Trophoblast cell (in vitro differentiated cells and primary cell): ENCODE data around the gene CD96.

Experiments used
- DNase-seq, 2 donors: peaks; one replicate each; pipeline ENCODE4 v3.0.0-alpha.2; 2016
- H2AFZ ChIP-seq: 2 replicates; pipeline ENCODE4 v1.6.1; 2013; ENCODE audit warnings: low read length, moderate library complexity, mild to moderate bottlenecking; ENCODE audit not compliant: insufficient read depth, poor library complexity
- H2AK5ac ChIP-seq: 2 replicates; pipeline ENCODE4 v1.6.1; 2013; ENCODE audit warnings: mild to moderate bottlenecking, low read length
- H2BK120ac ChIP-seq: 2 replicates; pipeline ENCODE4 v1.6.1; 2013; ENCODE audit warnings: low read length, mild to moderate bottlenecking, moderate library complexity; ENCODE audit not compliant: insufficient read depth, poor library complexity
- H2BK12ac ChIP-seq: 2 replicates; pipeline ENCODE4 v1.6.1; 2013; ENCODE audit warnings: mild to moderate bottlenecking, low read length, moderate library complexity
- H2BK5ac ChIP-seq: 2 replicates; pipeline ENCODE4 v1.6.1; 2013; ENCODE audit warnings: low read length, low read depth, moderate library complexity, mild to moderate bottlenecking; ENCODE audit not compliant: poor library complexity
- H3K14ac ChIP-seq: 2 replicates; pipeline ENCODE4 v1.6.1; 2013; ENCODE audit warnings: mild to moderate bottlenecking, low read length
- H3K18ac ChIP-seq: 2 replicates; pipeline ENCODE4 v1.6.1; 2013; ENCODE audit warnings: mild to moderate bottlenecking, low read length
- H3K23ac ChIP-seq: 2 replicates; pipeline ENCODE4 v1.6.1; 2013; ENCODE audit warnings: low read length
- H3K27ac ChIP-seq: 2 replicates; pipeline ENCODE4 v1.5.1; 2013; ENCODE audit warnings: low read depth, mild to moderate bottlenecking, inconsistent platforms, low read length, moderate library complexity
- H3K27me3 ChIP-seq: 2 replicates; pipeline ENCODE4 v1.6.1; 2013; ENCODE audit warnings: inconsistent platforms, mild to moderate bottlenecking, low read length, moderate library complexity; ENCODE audit not compliant: insufficient read depth
- H3K36me3 ChIP-seq, 2 experiments: 1 replicate in 1 of 2; 2 replicates in 1 of 2; pipeline ENCODE4 v1.6.1; 2013; ENCODE audit warnings: low read length in 2 of 2, mild to moderate bottlenecking in 2 of 2, moderate library complexity in 1 of 2; ENCODE audit not compliant: insufficient read depth in 2 of 2, control insufficient read depth in 1 of 2
- H3K4ac ChIP-seq: 2 replicates; pipeline ENCODE4 v1.6.1; 2013; ENCODE audit warnings: low read depth, mild to moderate bottlenecking, low read length, moderate library complexity
- H3K4me1 ChIP-seq, 2 experiments: 1 replicate in 1 of 2; 2 replicates in 1 of 2; pipeline ENCODE4 v1.6.1; 2013; ENCODE audit warnings: low read length in 2 of 2, mild to moderate bottlenecking in 2 of 2, moderate library complexity in 1 of 2; ENCODE audit not compliant: insufficient read depth in 2 of 2, control insufficient read depth in 1 of 2
- H3K4me2 ChIP-seq: 2 replicates; pipeline ENCODE4 v1.6.1; 2013; ENCODE audit warnings: inconsistent platforms, mild to moderate bottlenecking, low read length, moderate library complexity
- H3K4me3 ChIP-seq: 2 replicates; pipeline ENCODE4 v1.5.1; 2013; ENCODE audit warnings: mild to moderate bottlenecking, low read depth, low read length, inconsistent platforms
- H3K79me1 ChIP-seq: one replicate; pipeline ENCODE4 v1.6.1; 2013; ENCODE audit warnings: low read length
- H3K79me2 ChIP-seq: 2 replicates; pipeline ENCODE4 v1.6.1; 2013; ENCODE audit warnings: low read length, mild to moderate bottlenecking; ENCODE audit not compliant: control insufficient read depth, insufficient read depth, poor library complexity
- H3K9ac ChIP-seq: 2 replicates; pipeline ENCODE4 v1.6.1; 2013; ENCODE audit warnings: mild to moderate bottlenecking, low read length
- H3K9me3 ChIP-seq: 2 replicates; pipeline ENCODE4 v1.6.1; 2013; ENCODE audit warnings: low read depth, mild to moderate bottlenecking, control low read depth, inconsistent platforms, low read length; ENCODE audit not compliant: insufficient read depth
- H4K12ac ChIP-seq: 2 replicates; pipeline ENCODE4 v1.6.1; 2013; ENCODE audit warnings: low read depth, mild to moderate bottlenecking, low read length, moderate library complexity
- H4K8ac ChIP-seq: 2 replicates; pipeline ENCODE4 v1.6.1; 2013; ENCODE audit warnings: low read depth, mild to moderate bottlenecking, low read length, moderate library complexity
- H4K91ac ChIP-seq: one replicate; pipeline ENCODE4 v1.6.1; 2013; ENCODE audit warnings: low read depth, mild to moderate bottlenecking, low read length, moderate library complexity
- WGBS: extraction: QIAGEN DNeasy Blood & Tissue Kit; methylation state at CpG from one replicate; pipeline ENCODE4 v1.1.7; 2013; ENCODE audit warnings: missing lambda C conversion rate; ENCODE audit not compliant: insufficient read length, insufficient coverage; ENCODE audit errors: extremely low coverage; 5-methylcytosine and 5-hydroxymethylcytosine counted together

CD96 gene

GRCh38 chr3:111701292-111701906, 159.4 kb downstream of the CD96 start:
- H3K23ac ChIP-seq, result no peak overlapping the region
- no peaks in the 10 kb centered on the region for H3K9me3 ChIP-seq
- H3K14ac ChIP-seq, result no peak overlapping the region
- H3K4me3 ChIP-seq, result no peak overlapping the region
- H2AFZ ChIP-seq, result no peak overlapping the region
- no peak overlapping the region for H4K12ac ChIP-seq
- H3K27me3 ChIP-seq, result no peaks in the 10 kb centered on the region
- H3K18ac ChIP-seq, result no peak overlapping the region
- H4K91ac ChIP-seq, result no peak overlapping the region
- no peak overlapping the region for H2BK120ac ChIP-seq
- H3K4ac ChIP-seq, result no peak overlapping the region
- H2BK5ac ChIP-seq, result no peak overlapping the region
- H3K4me1 ChIP-seq, result no peaks in the 10 kb centered on the region
- no peak overlapping the region for H3K27ac ChIP-seq
- no peak overlapping the region for H2BK12ac ChIP-seq
- H3K9ac ChIP-seq, result no peak overlapping the region
- H3K79me2 ChIP-seq, result no peaks in the 10 kb centered on the region
- H3K79me1 ChIP-seq, result no peaks in the 10 kb centered on the region
- no peaks in the 10 kb centered on the region for H3K36me3 ChIP-seq
- no peak overlapping the region for H4K8ac ChIP-seq
- DNase-seq, result no peak
- no peak overlapping the region for H3K4me2 ChIP-seq
- no peak overlapping the region for H2AK5ac ChIP-seq
- WGBS, result 100% methylated on average over 1 of the region's 2 CpGs
